ENCODE results near the gene GNE.

GRCh38 chr9:36187414-36187813, 70.8 kb downstream of the GNE start:
- TF ChIP-seq POLR2A (IDR thresholded peaks at IDR 0.05; ENCODE audit: low read depth, low read length) = no peak
- no peak for TF ChIP-seq POLR2AphosphoS5 (IDR thresholded peaks at IDR 0.05; ENCODE audit: low read depth, low read length)
- TF ChIP-seq TAF1 (IDR thresholded peaks at IDR 0.05; ENCODE audit: borderline replicate concordance, low read depth, low read length) = no peak
